Osteocyte (in vitro differentiated cells): ENCODE data around the gene FANCC. TPM values are rescaled to one million over a fixed set of nuclear protein-coding genes. Genes with fewer than 3 reads are reported as not detected.
A peak's percentile ranks its signal among the peaks of the same experiment; 100 is the strongest.

Experiments used
- DNase-seq: peaks from one replicate; pipeline ENCODE4 v3.0.0; 2021; ENCODE audit warnings: mixed read lengths; ENCODE audit not compliant: unreplicated experiment; ENCODE audit errors: extremely low spot score
- H3K27ac Mint-ChIP-seq: one replicate; pipeline ENCODE4 v1.8.0; 2021; ENCODE audit warnings: mild to moderate bottlenecking, mixed read lengths; ENCODE audit not compliant: unreplicated experiment
- H3K27me3 Mint-ChIP-seq: one replicate; pipeline ENCODE4 v1.8.0; 2021; ENCODE audit warnings: mixed read lengths; ENCODE audit not compliant: unreplicated experiment
- H3K36me3 Mint-ChIP-seq: one replicate; pipeline ENCODE4 v1.8.0; 2021; ENCODE audit warnings: mixed read lengths; ENCODE audit not compliant: unreplicated experiment
- H3K4me1 Mint-ChIP-seq: one replicate; pipeline ENCODE4 v1.8.0; 2021; ENCODE audit warnings: mixed read lengths; ENCODE audit not compliant: unreplicated experiment
- H3K4me3 Mint-ChIP-seq: one replicate; pipeline ENCODE4 v1.8.0; 2021; ENCODE audit warnings: mild to moderate bottlenecking, moderate library complexity, mixed read lengths; ENCODE audit not compliant: unreplicated experiment
- H3K9me3 Mint-ChIP-seq: one replicate; pipeline ENCODE4 v1.8.0; 2021; ENCODE audit warnings: mixed read lengths; ENCODE audit not compliant: unreplicated experiment
- CTCF ChIP-seq: fragments of 200-600 bp; sonication (generic); IDR thresholded peaks from 2 replicates; pipeline ENCODE4 v1.5.0; 2021; ENCODE audit warnings: antibody characterized with exemption, mild to moderate bottlenecking, moderate library complexity
- total RNA-seq: library from RNA; stranded (reverse); gene quantifications from 2 replicates; pipeline ENCODE4 v1.2.1, GENCODE V29; 2021

Gene FANCC
- total RNA-seq, 1 donor from 2014 or later, result 12.3 TPM

GRCh38 chr9:95215336-95215898, 102.1 kb downstream of the FANCC start:
- TF ChIP-seq CTCF, result no peak
- Mint-ChIP-seq H3K27me3 (no peaks in the 10 kb centered on the region), H3K4me3 (no peak overlapping the region), H3K9me3 (no peaks in the 10 kb centered on the region), H3K4me1 (peaks cover 5% of the 10 kb centered on the region), H3K27ac (no peak overlapping the region), H3K36me3 (no peaks in the 10 kb centered on the region)
- DNase-seq, result no peak

GRCh38 chr9:95213117-95213516, 104.4 kb downstream of the FANCC start:
- no peak for TF ChIP-seq CTCF
- Mint-ChIP-seq H3K9me3 (no peaks in the 10 kb centered on the region), H3K36me3 (no peaks in the 10 kb centered on the region), H3K4me1 (no peaks in the 10 kb centered on the region), H3K27ac (no peak overlapping the region), H3K4me3 (no peak overlapping the region), H3K27me3 (no peaks in the 10 kb centered on the region)
- DNase-seq, result no peak

- DNase-seq, result no peak
- H3K4me3 Mint-ChIP-seq, result no peak overlapping the region
- H3K27ac Mint-ChIP-seq, result no peak overlapping the region
- no peak for TF ChIP-seq CTCF
- H3K27me3 Mint-ChIP-seq, result no peaks in the 10 kb centered on the region
- H3K36me3 Mint-ChIP-seq, result no peaks in the 10 kb centered on the region
- peaks cover 12% of the 10 kb centered on the region for H3K4me1 Mint-ChIP-seq
- H3K9me3 Mint-ChIP-seq, result no peaks in the 10 kb centered on the region
Observed at GRCh38 chr9:95211028-95211427, 106.5 kb downstream of the FANCC start.

- Mint-ChIP-seq H3K27ac (peak overlapping the region; percentile 46), H3K4me3 (no peak overlapping the region), H3K36me3 (no peaks in the 10 kb centered on the region), H3K9me3 (no peaks in the 10 kb centered on the region), H3K4me1 (peaks cover 16% of the 10 kb centered on the region), H3K27me3 (no peaks in the 10 kb centered on the region)
- TF ChIP-seq CTCF, result no peak
- no peak for DNase-seq
Observed at GRCh38 chr9:95207403-95207802, 110.1 kb downstream of the FANCC start.

GRCh38 chr9:95206143-95206542, 111.4 kb downstream of the FANCC start:
- no peak for DNase-seq
- H3K9me3 Mint-ChIP-seq, result no peaks in the 10 kb centered on the region
- peaks cover 20% of the 10 kb centered on the region for H3K4me1 Mint-ChIP-seq
- H3K27me3 Mint-ChIP-seq, result no peaks in the 10 kb centered on the region
- no peak overlapping the region for H3K27ac Mint-ChIP-seq
- no peak for TF ChIP-seq CTCF
- H3K36me3 Mint-ChIP-seq, result no peaks in the 10 kb centered on the region
- H3K4me3 Mint-ChIP-seq, result no peak overlapping the region
